AG04450 (cell line): ENCODE data around the gene COPS3. TPM values are rescaled to one million over a fixed set of nuclear protein-coding genes. Genes with fewer than 3 reads are reported as not detected.
A peak's percentile ranks its signal among the peaks of the same experiment; 100 is the strongest.
"Not testable (repeated sequence)": the region's sequence is repeated elsewhere in the genome, so short reads cannot be mapped to it uniquely, and the experiment has no call there.

Experiments used
- CTCF ChIA-PET: fragments of 300-600, 350-600 bp; formaldehyde crosslinking; extraction: SDS; loops from one replicate; lab custom pipeline; 2022; ENCODE audit warnings: antibody characterized with exemption, inconsistent platforms; lab: Charles Lee
- POLR2A ChIA-PET: fragments of 350-600 bp; formaldehyde crosslinking; extraction: SDS; loops from one replicate; lab custom pipeline; 2021; ENCODE audit warnings: antibody characterized with exemption, inconsistent platforms; lab: Yijun Ruan, JAX
- DNase-seq: peaks from one replicate; pipeline ENCODE4 v3.0.0-alpha.2; 2011; ENCODE audit warnings: low read depth, low spot score
- H3K27ac ChIP-seq: one replicate; pipeline ENCODE4 v1.5.1; 2012; ENCODE audit warnings: low read depth, low read length, control low read depth
- H3K27me3 ChIP-seq: one replicate; pipeline ENCODE4 v1.6.0; 2012; ENCODE audit warnings: low read length; ENCODE audit not compliant: control insufficient read depth, insufficient read depth
- H3K4me3 ChIP-seq: 2 replicates; pipeline ENCODE4 v1.5.1; 2011; ENCODE audit warnings: mild to moderate bottlenecking, low read depth, low read length, control low read depth
- H3K9me3 ChIP-seq: 2 replicates; pipeline ENCODE4 v1.5.1; 2012; ENCODE audit warnings: low read length; ENCODE audit not compliant: control insufficient read depth, insufficient read depth
- polyA plus RNA-seq: library from polyadenylated mRNA; depleted of rRNA; stranded (reverse); fragments of >200 nt; gene quantifications from 2 replicates; pipeline ENCODE4 v1.2.3, GENCODE V29; 2011
- TF ChIP-seq, protein P1 (sequence below): IDR thresholded peaks from 2 replicates; pipeline ENCODE4 v1.5.1; 2011; ENCODE audit warnings: low read depth, low read length, control low read depth, inconsistent platforms

The COPS3 gene
- polyA plus RNA-seq, 1 experiment: 91.2 TPM

DNA sequence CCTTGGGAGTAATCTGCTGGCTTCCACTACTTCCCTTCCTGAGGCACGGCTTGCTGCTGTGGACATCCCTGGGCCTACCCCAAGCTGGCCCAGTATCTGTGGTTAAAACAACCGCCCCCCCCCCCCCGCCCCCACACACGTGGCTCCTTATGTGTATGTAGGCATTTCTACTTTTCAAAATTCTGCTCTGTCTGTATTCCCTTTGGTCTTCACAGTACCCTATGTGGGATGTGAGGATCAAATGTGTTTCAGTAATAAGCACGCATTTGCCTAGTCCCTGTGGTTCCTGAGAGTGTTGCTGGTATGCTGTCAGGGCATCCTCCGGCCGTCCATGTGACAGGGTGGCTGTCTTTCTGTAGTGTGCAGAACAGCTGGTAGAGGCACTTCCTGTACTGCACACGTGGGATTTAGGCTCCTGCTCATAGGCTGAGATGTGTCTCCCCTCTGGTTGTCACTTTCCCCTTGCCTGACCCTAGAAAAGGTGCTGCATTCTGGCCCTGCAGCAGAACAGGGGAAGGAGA, 24.3 kb upstream of the COPS3 start:
- Histone ChIP-seq H3K9me3 (no peaks in the 10 kb centered on the region), H3K4me3 (no peak overlapping the region), H3K27ac (no peak overlapping the region), H3K27me3 (no peaks in the 10 kb centered on the region)
- no peak for DNase-seq
- CTCF ChIA-PET: interaction anchor here (1.1 kb wide), 1 partner anchor 10 kb away, joined by 3 read pairs; no protein-coding TSS in a partner anchor
- POLR2A ChIA-PET: no interaction called here
- TF ChIP-seq, protein P1, sequence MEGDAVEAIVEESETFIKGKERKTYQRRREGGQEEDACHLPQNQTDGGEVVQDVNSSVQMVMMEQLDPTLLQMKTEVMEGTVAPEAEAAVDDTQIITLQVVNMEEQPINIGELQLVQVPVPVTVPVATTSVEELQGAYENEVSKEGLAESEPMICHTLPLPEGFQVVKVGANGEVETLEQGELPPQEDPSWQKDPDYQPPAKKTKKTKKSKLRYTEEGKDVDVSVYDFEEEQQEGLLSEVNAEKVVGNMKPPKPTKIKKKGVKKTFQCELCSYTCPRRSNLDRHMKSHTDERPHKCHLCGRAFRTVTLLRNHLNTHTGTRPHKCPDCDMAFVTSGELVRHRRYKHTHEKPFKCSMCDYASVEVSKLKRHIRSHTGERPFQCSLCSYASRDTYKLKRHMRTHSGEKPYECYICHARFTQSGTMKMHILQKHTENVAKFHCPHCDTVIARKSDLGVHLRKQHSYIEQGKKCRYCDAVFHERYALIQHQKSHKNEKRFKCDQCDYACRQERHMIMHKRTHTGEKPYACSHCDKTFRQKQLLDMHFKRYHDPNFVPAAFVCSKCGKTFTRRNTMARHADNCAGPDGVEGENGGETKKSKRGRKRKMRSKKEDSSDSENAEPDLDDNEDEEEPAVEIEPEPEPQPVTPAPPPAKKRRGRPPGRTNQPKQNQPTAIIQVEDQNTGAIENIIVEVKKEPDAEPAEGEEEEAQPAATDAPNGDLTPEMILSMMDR: no peak

DNA sequence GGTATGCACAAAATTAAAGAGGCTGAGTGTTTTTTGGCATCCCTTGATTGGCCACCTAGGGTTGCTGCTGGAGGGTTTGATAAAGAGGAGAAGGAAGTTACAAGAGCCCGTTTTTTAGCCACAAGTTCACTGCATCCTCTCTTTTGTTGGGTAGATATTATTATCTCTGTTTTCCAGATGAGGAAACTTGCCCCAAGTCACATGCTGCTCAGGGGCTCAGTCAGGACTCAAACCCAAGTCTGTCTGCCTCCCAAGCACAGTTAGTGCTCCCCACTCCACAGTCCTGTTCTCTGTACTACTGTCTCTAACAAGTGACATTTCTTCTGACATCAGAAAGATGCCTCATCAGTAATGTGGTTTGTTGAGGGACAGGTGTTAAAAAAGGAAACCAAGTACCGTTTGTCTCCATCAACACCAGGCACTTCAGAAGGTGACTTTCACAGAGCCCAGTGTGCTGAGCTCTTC, 23.5 kb upstream of the COPS3 start:
- Histone ChIP-seq H3K27me3 (no peaks in the 10 kb centered on the region), H3K9me3 (no peaks in the 10 kb centered on the region), H3K4me3 (no peak overlapping the region), H3K27ac (no peak overlapping the region)
- TF ChIP-seq, protein P1: no peak
- no peak for DNase-seq
- ChIA-PET POLR2A (no interaction called here), CTCF (interaction anchor here (1.3 kb wide), 1 partner anchor 50 kb away, joined by 4 read pairs; no protein-coding TSS in a partner anchor)

DNA sequence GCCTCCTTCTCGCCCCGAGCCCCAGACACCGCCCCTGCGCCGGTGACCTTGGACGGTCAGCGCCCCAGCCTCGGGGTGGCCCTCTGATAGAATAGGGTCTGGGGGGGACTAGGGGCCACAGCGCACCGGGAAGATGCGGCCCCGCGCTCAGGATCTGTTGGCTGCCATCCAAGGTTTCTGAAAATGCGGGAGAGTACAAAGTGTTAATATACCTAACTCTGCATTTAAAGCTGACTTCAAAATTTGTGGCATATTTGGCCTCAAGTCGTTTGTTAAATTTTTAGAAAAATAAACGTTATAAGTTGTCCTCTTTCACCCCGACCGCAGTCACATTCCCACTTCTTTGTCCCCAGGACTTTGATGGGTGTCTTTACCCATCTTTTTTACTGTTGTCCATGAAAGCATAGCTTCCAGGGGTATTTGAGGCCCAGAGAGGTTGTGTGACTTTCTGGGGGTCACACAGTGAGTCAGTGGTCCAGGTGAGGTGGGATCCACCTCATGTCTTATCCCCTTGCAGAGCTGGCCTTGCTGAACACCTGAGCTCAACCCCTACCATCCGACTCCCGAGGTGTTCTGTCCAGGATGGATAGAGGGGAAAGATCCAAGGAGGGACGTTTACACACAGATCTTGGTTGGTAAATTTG, 22.9 kb upstream of the COPS3 start:
- ChIA-PET CTCF (interaction anchor here (1.3 kb wide), 1 partner anchor 51 kb away, joined by 4 read pairs; no protein-coding TSS in a partner anchor), POLR2A (no interaction called here)

DNA sequence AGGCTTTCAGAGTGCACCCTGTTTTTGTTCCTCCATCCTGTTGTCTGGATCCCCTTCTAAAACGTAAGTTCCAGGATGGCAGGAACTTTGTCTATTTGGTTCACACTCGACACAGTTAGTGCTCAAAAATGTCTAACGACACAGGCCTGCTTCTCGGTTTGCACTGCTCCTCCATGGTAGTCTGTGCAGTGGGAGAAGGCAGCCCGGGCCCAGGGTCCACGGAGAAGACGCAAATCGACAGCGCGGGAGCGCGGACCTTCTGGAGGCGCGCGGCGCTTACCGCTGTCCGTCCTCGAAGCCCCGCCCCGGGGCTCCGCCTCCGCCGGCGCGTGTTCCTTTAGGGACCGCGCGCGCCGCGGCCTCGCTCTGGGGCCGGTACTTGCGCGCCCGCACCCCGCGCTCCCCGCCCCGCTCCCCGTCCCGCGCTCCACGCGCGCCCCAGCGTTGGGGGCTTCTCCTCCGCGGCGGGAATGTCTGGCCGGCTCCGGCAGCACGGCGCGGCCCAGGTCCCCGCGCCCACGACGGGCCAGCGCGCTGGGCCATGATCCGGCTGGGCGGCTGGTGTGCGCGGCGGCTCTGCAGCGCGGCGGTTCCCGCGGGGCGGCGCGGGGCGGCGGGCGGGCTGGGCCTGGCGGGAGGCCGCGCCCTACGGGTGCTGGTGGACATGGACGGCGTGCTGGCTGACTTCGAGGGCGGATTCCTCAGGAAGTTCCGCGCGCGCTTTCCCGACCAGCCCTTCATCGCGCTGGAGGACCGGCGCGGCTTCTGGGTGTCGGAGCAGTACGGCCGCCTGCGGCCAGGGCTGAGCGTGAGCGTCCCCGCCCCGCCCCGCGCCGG, 22.2 kb upstream of the COPS3 start, which contains the start of gene NT5M:
Gene NT5M (plus strand): TSS at position 364 of the 837 bp plus-strand sequence. CDS start 178 bp downstream, at position 542.
- TF ChIP-seq, protein P1: no peak
- peak within 1 kb of the TSS; percentile 62 for H3K4me3 ChIP-seq
- ChIA-PET CTCF (interaction anchor here (0.6 to 1.3 kb wide), 2 partner anchors 11 to 51 kb away, joined by 4 to 5 read pairs; no protein-coding TSS in a partner anchor), POLR2A (no interaction called here)
- DNase-seq: no peak
- no peak within 1 kb of the TSS for H3K27ac ChIP-seq
- H3K9me3 ChIP-seq: no peaks in the 10 kb centered on the region
- H3K27me3 ChIP-seq: no peaks in the 10 kb centered on the region

More for the DNA sequence above, 22.9 kb upstream of the COPS3 start:
- Histone ChIP-seq H3K27me3 (no peaks in the 10 kb centered on the region), H3K27ac (no peak overlapping the region), H3K9me3 (no peaks in the 10 kb centered on the region), H3K4me3 (peak overlapping the region; percentile 62)
- TF ChIP-seq, protein P1: no peak
- no peak for DNase-seq

DNA sequence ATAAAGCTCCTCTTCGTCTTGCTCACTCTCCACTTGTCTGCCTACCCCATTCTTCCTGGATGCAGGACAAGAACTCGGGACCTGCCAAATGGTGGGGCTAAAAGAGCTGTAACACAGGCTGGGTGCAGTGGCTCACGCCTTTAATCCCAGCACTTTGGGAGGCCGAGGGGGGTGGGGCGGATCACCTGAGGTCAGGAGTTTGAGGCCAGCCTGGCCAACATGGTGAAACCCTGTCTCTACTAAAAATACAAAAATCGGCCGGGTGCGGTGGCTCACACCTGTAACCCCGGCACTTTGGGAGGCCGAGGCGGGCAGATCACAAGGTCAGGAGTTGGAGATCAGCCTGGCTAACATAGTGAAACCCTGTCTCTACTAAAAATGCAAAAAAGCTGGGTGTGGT, 20.6 kb upstream of the COPS3 start:
- H3K4me3 ChIP-seq, H3K27ac ChIP-seq, H3K27me3 ChIP-seq, CTCF ChIA-PET, DNase-seq, POLR2A ChIA-PET, H3K9me3 ChIP-seq: not testable (repeated sequence)
